ENCODE measurements around the gene PAK2. TPM values are rescaled to one million over a fixed set of nuclear protein-coding genes. Genes with fewer than 3 reads are reported as not detected.
A peak's percentile ranks its signal among the peaks of the same experiment; 100 is the strongest.

Gene PAK2
- 10 to 100 TPM; 43.3 to 75.6 (median 49.8) TPM for total RNA-seq

GRCh38 chr3:196739671-196740480 is at the start of gene PAK2:
Gene PAK2 (plus strand): TSS chr3:196739857. CDS start chr3:196782647, 42,790 bp downstream.
- no peaks in the 10 kb centered on the region for H3K27me3 ChIP-seq
- H3K4me3 ChIP-seq: peak within 1 kb of the TSS; percentile 68 to 96 (median 91)
- H3K9me3 ChIP-seq: no peaks in the 10 kb centered on the region
- peaks cover 0 to 38% (median 15%) of the 10 kb centered on the region in 4 donors for H3K4me1 ChIP-seq
- WGBS, 2 donors: 0 to 1% methylated on average over 47 to 62 of the region's 86 CpGs
- H3K27ac ChIP-seq: peak within 1 kb of the TSS; percentile 93 to 98 (median 96)
- DNase-seq (ENCODE audit: low spot score in 2 of 2): peak; percentile 79 to 84
- peaks cover 0 to 6% (median 0%) of the 10 kb centered on the region in 3 donors for H3K36me3 ChIP-seq
- TF ChIP-seq EP300 (IDR thresholded peaks at IDR 0.05) (peak; percentile 44 to 93), POLR2A (IDR thresholded peaks at IDR 0.05) (peak in 1 of 2 donors; percentile 60), CTCF (IDR thresholded peaks at IDR 0.05) (peak in 3 of 5 experiments; percentile 4 to 38 (median 24))

- Histone ChIP-seq H3K9me3 (no peaks in the 10 kb centered on the region), H3K27me3 (no peaks in the 10 kb centered on the region), H3K4me1 (peaks cover 0 to 12% (median under 1%) of the 10 kb centered on the region in 4 donors), H3K27ac (no peak overlapping the region), H3K4me3 (no peak overlapping the region), H3K36me3 (no peaks in the 10 kb centered on the region)
- WGBS, 2 donors: 87% methylated on average over 17 of the region's 17 CpGs
- TF ChIP-seq POLR2A (IDR thresholded peaks at IDR 0.05) (no peak), CTCF (IDR thresholded peaks at IDR 0.05) (no peak), EP300 (IDR thresholded peaks at IDR 0.05) (no peak)
- no peak for DNase-seq (ENCODE audit: low spot score in 2 of 2)
Observed at GRCh38 chr3:196689941-196690660, 49.6 kb upstream of the PAK2 start.

GRCh38 chr3:196691386-196691785 is 48.3 kb upstream of the PAK2 start:
- 42 to 60% methylated on average over 8 of the region's 8 CpGs for WGBS, 2 donors
- peaks cover 0 to 11% (median 0%) of the 10 kb centered on the region in 4 donors for H3K4me1 ChIP-seq
- no peak for DNase-seq (ENCODE audit: low spot score in 2 of 2)
- H3K27ac ChIP-seq: no peak overlapping the region
- H3K27me3 ChIP-seq: no peaks in the 10 kb centered on the region
- H3K9me3 ChIP-seq: no peaks in the 10 kb centered on the region
- TF ChIP-seq EP300 (IDR thresholded peaks at IDR 0.05) (no peak), POLR2A (IDR thresholded peaks at IDR 0.05) (no peak), CTCF (IDR thresholded peaks at IDR 0.05) (no peak)
- H3K4me3 ChIP-seq: no peak overlapping the region
- no peaks in the 10 kb centered on the region for H3K36me3 ChIP-seq

GRCh38 chr3:196694202-196694638 is 45.4 kb upstream of the PAK2 start:
- Histone ChIP-seq H3K9me3 (no peaks in the 10 kb centered on the region), H3K27me3 (no peaks in the 10 kb centered on the region), H3K4me1 (no peaks in the 10 kb centered on the region), H3K27ac (no peak overlapping the region), H3K36me3 (no peaks in the 10 kb centered on the region), H3K4me3 (no peak overlapping the region)
- no peak for DNase-seq (ENCODE audit: low spot score in 2 of 2)
- no peak for TF ChIP-seq POLR2A (IDR thresholded peaks at IDR 0.05)
- 3 to 5% methylated on average over 1 of the region's 1 CpG for WGBS, 2 donors

GRCh38 chr3:196694941-196695848 is 44.5 kb upstream of the PAK2 start:
- TF ChIP-seq EP300 (IDR thresholded peaks at IDR 0.05) (no peak), POLR2A (IDR thresholded peaks at IDR 0.05) (no peak), CTCF (IDR thresholded peaks at IDR 0.05) (no peak)
- H3K9me3 ChIP-seq: no peaks in the 10 kb centered on the region
- H3K4me1 ChIP-seq: no peaks in the 10 kb centered on the region
- no peak overlapping the region for H3K27ac ChIP-seq
- DNase-seq (ENCODE audit: low spot score in 2 of 2): no peak
- H3K27me3 ChIP-seq: no peaks in the 10 kb centered on the region
- no peaks in the 10 kb centered on the region for H3K36me3 ChIP-seq
- WGBS, 2 donors: 90% methylated on average over 17 of the region's 17 CpGs
- no peak overlapping the region for H3K4me3 ChIP-seq

All from tibial nerve (tissue), 4 donors.